ENCODE data around the gene C21orf91.

DNA sequence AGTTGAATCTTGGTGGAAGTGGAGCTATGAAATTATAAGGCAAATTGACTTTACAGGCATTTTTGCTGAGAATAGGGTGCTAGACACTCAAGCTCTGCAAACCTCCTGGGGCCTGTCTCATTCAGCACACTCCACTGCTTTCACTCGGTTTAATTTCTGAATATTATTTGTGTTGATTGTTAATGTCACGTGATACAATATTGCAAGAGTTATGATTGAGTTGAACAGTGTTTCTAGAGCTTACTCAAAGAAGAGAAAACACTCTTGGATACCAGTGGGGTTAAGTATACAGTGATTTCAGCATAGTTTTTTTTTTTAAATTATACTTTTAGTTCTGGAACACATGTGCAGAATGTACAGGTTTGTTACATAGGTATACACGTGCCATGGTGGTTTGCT is 49.7 kb downstream of the C21orf91 start:
- TF ChIP-seq ZNF584 (CRISPR knock-in tag; IDR thresholded peaks at IDR 0.05; ENCODE audit: low read depth), result no peak
- TF ChIP-seq, protein P1, sequence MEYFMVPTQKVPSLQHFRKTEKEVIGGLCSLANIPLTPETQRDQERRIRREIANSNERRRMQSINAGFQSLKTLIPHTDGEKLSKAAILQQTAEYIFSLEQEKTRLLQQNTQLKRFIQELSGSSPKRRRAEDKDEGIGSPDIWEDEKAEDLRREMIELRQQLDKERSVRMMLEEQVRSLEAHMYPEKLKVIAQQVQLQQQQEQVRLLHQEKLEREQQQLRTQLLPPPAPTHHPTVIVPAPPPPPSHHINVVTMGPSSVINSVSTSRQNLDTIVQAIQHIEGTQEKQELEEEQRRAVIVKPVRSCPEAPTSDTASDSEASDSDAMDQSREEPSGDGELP (CRISPR knock-in tag; IDR thresholded peaks at IDR 0.05; ENCODE audit: borderline replicate concordance), result no peak
- TF ChIP-seq RBM39 (optimal IDR thresholded peaks at IDR 0.05; ENCODE audit: low read depth, low read length), result no peak
- no peak for TF ChIP-seq GABPB1 (CRISPR knock-in tag; IDR thresholded peaks at IDR 0.05)
- no peak for TF ChIP-seq PTRF (tag; IDR thresholded peaks at IDR 0.05)
- TF ChIP-seq ZBTB7A (IDR thresholded peaks at IDR 0.05; ENCODE audit: borderline replicate concordance, control insufficient read depth, low read depth, low read length), result no peak
- no peak for TF ChIP-seq ZZZ3 (IDR thresholded peaks at IDR 0.05)
- TF ChIP-seq, protein P2, sequence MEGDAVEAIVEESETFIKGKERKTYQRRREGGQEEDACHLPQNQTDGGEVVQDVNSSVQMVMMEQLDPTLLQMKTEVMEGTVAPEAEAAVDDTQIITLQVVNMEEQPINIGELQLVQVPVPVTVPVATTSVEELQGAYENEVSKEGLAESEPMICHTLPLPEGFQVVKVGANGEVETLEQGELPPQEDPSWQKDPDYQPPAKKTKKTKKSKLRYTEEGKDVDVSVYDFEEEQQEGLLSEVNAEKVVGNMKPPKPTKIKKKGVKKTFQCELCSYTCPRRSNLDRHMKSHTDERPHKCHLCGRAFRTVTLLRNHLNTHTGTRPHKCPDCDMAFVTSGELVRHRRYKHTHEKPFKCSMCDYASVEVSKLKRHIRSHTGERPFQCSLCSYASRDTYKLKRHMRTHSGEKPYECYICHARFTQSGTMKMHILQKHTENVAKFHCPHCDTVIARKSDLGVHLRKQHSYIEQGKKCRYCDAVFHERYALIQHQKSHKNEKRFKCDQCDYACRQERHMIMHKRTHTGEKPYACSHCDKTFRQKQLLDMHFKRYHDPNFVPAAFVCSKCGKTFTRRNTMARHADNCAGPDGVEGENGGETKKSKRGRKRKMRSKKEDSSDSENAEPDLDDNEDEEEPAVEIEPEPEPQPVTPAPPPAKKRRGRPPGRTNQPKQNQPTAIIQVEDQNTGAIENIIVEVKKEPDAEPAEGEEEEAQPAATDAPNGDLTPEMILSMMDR (IDR thresholded peaks at IDR 0.05 in 2 of 3, conservative IDR thresholded peaks at IDR 0.05 in 1 of 3; ENCODE audit: insufficient read depth in 2 of 3, low read depth in 1 of 3, low read length in 3 of 3), result no peak
- no peak for TF ChIP-seq FOXM1 (IDR thresholded peaks at IDR 0.05; ENCODE audit: low read depth)
- no peak for TF ChIP-seq FOXM1 (CRISPR knock-in tag; IDR thresholded peaks at IDR 0.05; ENCODE audit: low read depth)
- TF ChIP-seq ZNF175 (CRISPR knock-in tag; IDR thresholded peaks at IDR 0.05; ENCODE audit: low read depth), result no peak
- no peak for TF ChIP-seq FOS (IDR thresholded peaks at IDR 0.05; ENCODE audit: extremely low read depth, insufficient read length)
- TF ChIP-seq NFRKB (IDR thresholded peaks at IDR 0.05; ENCODE audit: low read depth), result no peak
- TF ChIP-seq HDGF (IDR thresholded peaks at IDR 0.05), result no peak
- no peak for TF ChIP-seq KLF1 (tag; IDR thresholded peaks at IDR 0.05)
